H1 (cell line): Measurements from ENCODE around the gene KCNC3.

Experiments
- CHD2 ChIP-seq: IDR thresholded peaks from 2 replicates; pipeline ENCODE4 v1.6.1; 2012; ENCODE audit warnings: low read length, improper control_type of control experiment
- EZH2 ChIP-seq: fragments of 200-600 bp; sonication (generic); IDR thresholded peaks from 2 replicates; pipeline ENCODE4 v1.7.1; 2012; ENCODE audit warnings: low read depth, mild to moderate bottlenecking, moderate library complexity, low read length, inconsistent platforms; ENCODE audit not compliant: severe bottlenecking
- MAX ChIP-seq: IDR thresholded peaks from 2 replicates; pipeline ENCODE4 v1.6.1; 2012; ENCODE audit warnings: inconsistent platforms
- NRF1 ChIP-seq: IDR thresholded peaks from 2 replicates; pipeline ENCODE4 v1.6.1; 2011; ENCODE audit warnings: mild to moderate bottlenecking, low read depth, low read length, improper control_type of control experiment
- POLR2A ChIP-seq, 2 experiments: IDR thresholded peaks; 1 replicate in 1 of 2; 2 replicates in 1 of 2; pipeline ENCODE4 v1.6.1; 2011; ENCODE audit warnings: low read depth in 2 of 2, low read length in 2 of 2, mild to moderate bottlenecking in 2 of 2; ENCODE audit errors: control extremely low read depth in 1 of 2
- RAD21 ChIP-seq, 2 experiments: IDR thresholded peaks in 1 of 2; conservative IDR thresholded peaks in 1 of 2; 2 replicates each; pipeline ENCODE4 v1.6.1; 2011; ENCODE audit warnings: low read depth in 2 of 2, low read length in 2 of 2, improper control_type of control experiment in 1 of 2, inconsistent platforms in 1 of 2, mild to moderate bottlenecking in 1 of 2, moderate library complexity in 1 of 2
- SP1 ChIP-seq: IDR thresholded peaks from 2 replicates; pipeline ENCODE4 v1.6.1; 2011; ENCODE audit warnings: low read depth, low read length
- TF ChIP-seq, protein P1 (sequence below), 3 experiments: IDR thresholded peaks; 1 replicate in 2 of 3; 2 replicates in 1 of 3; pipeline versions ENCODE4 v1.5.1 to v1.6.1; 2011; ENCODE audit warnings: low read length in 3 of 3, mild to moderate bottlenecking in 3 of 3, inconsistent platforms in 2 of 3, low read depth in 1 of 3, moderate library complexity in 1 of 3; ENCODE audit not compliant: insufficient read depth in 1 of 3; ENCODE audit errors: control extremely low read depth in 1 of 3

- TF ChIP-seq RAD21 (IDR thresholded peaks at IDR 0.05 in 1 of 2, conservative IDR thresholded peaks at IDR 0.05 in 1 of 2; ENCODE audit: low read depth in 2 of 2, low read length in 2 of 2) (no peak), NRF1 (no peak), CHD2 (no peak), POLR2A (IDR thresholded peaks at IDR 0.05; ENCODE audit: control extremely low read depth in 1 of 2, low read depth in 2 of 2, low read length in 2 of 2) (no peak), MAX (no peak), EZH2 (no peak), SP1 (no peak)
- TF ChIP-seq, protein P1, sequence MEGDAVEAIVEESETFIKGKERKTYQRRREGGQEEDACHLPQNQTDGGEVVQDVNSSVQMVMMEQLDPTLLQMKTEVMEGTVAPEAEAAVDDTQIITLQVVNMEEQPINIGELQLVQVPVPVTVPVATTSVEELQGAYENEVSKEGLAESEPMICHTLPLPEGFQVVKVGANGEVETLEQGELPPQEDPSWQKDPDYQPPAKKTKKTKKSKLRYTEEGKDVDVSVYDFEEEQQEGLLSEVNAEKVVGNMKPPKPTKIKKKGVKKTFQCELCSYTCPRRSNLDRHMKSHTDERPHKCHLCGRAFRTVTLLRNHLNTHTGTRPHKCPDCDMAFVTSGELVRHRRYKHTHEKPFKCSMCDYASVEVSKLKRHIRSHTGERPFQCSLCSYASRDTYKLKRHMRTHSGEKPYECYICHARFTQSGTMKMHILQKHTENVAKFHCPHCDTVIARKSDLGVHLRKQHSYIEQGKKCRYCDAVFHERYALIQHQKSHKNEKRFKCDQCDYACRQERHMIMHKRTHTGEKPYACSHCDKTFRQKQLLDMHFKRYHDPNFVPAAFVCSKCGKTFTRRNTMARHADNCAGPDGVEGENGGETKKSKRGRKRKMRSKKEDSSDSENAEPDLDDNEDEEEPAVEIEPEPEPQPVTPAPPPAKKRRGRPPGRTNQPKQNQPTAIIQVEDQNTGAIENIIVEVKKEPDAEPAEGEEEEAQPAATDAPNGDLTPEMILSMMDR (IDR thresholded peaks at IDR 0.05; ENCODE audit: control extremely low read depth in 1 of 3, insufficient read depth in 1 of 3, low read depth in 1 of 3, low read length in 3 of 3), result no peak
Observed at GRCh38 chr19:50378169-50378862, 49.1 kb upstream of the KCNC3 start.
